Loucy (cell line): ENCODE results near the gene FTO.

Source experiments
- H2AFZ ChIP-seq: fragments of 200-600 bp; sonication (generic); 2 replicates; pipeline ENCODE4 v1.6.0; 2016; ENCODE audit warnings: antibody characterized with exemption, mild to moderate bottlenecking, low read length, moderate library complexity
- H3F3A ChIP-seq: fragments of 200-600 bp; 2 replicates; pipeline ENCODE4 v1.6.0; 2016; ENCODE audit warnings: antibody characterized with exemption, low read depth, mild to moderate bottlenecking
- H3K27me3 ChIP-seq: fragments of 200-600 bp; sonication (generic); 2 replicates; pipeline ENCODE4 v1.6.1; 2014; ENCODE audit warnings: low read length, mild to moderate bottlenecking; ENCODE audit not compliant: insufficient read depth, poor library complexity, severe bottlenecking
- H3K36me3 ChIP-seq: fragments of 200-600 bp; sonication (generic); 2 replicates; pipeline ENCODE4 v1.6.1; 2016; ENCODE audit warnings: low read length; ENCODE audit not compliant: insufficient read depth
- H3K4me1 ChIP-seq: fragments of 200-600 bp; sonication (generic); 2 replicates; pipeline ENCODE4 v1.5.1; 2014; ENCODE audit warnings: low read length, mild to moderate bottlenecking; ENCODE audit not compliant: insufficient read depth, poor library complexity, severe bottlenecking
- H3K4me2 ChIP-seq: fragments of 200-600 bp; sonication (generic); 2 replicates; pipeline ENCODE4 v1.6.0; 2014; ENCODE audit warnings: antibody characterized with exemption, low read length, low read depth, mild to moderate bottlenecking; ENCODE audit not compliant: poor library complexity, severe bottlenecking
- H3K4me3 ChIP-seq: fragments of 200-600 bp; sonication (generic); 2 replicates; pipeline ENCODE4 v1.5.1; 2014; ENCODE audit warnings: low read length, mild to moderate bottlenecking, mixed read lengths; ENCODE audit not compliant: poor library complexity, severe bottlenecking
- H3K79me2 ChIP-seq: fragments of 200-600 bp; sonication (generic); 2 replicates; pipeline ENCODE4 v1.6.1; 2014; ENCODE audit warnings: low read length; ENCODE audit not compliant: insufficient read depth
- H3K9ac ChIP-seq: fragments of 200-600 bp; sonication (generic); 2 replicates; pipeline ENCODE4 v1.6.0; 2014; ENCODE audit warnings: mild to moderate bottlenecking, low read depth, low read length, moderate library complexity; ENCODE audit not compliant: poor library complexity, severe bottlenecking
- H3K9me2 ChIP-seq: fragments of 200-600 bp; sonication (generic); replicated peaks from 2 replicates; pipeline ENCODE4 v1.6.1; 2016; ENCODE audit warnings: low read depth, low read length, mixed read lengths
- H3K9me3 ChIP-seq: fragments of 200-600 bp; sonication (generic); 2 replicates; pipeline ENCODE4 v1.6.1; 2014; ENCODE audit warnings: mild to moderate bottlenecking, antibody characterized with exemption, low read length, low read depth; ENCODE audit not compliant: insufficient read depth
- H4K20me1 ChIP-seq: fragments of 200-600 bp; sonication (generic); 2 replicates; pipeline ENCODE4 v1.6.0; 2014; ENCODE audit warnings: antibody characterized with exemption, low read length, mild to moderate bottlenecking; ENCODE audit not compliant: insufficient read depth, poor library complexity, severe bottlenecking
- CTCF ChIP-seq: fragments of 200-600 bp; sonication (generic); conservative IDR thresholded peaks from 2 replicates; pipeline ENCODE4 v1.5.1; 2014; ENCODE audit warnings: mild to moderate bottlenecking, antibody characterized with exemption, low read length
- EZH2phosphoT487 ChIP-seq: fragments of 200-600 bp; IDR thresholded peaks from 2 replicates; pipeline ENCODE4 v1.6.1; 2018; ENCODE audit warnings: antibody characterized with exemption, mild to moderate bottlenecking, moderate library complexity, borderline replicate concordance

The FTO gene

GRCh38 chr16:53881371-53881770 lies 177.4 kb downstream of the FTO start:
- Histone ChIP-seq H3K4me2 (no peak overlapping the region), H3K36me3 (peaks cover 19% of the 10 kb centered on the region; the same call in 1 of the 2 replicates), H3F3A (no peaks in the 10 kb centered on the region), H3K9me3 (no peaks in the 10 kb centered on the region), H3K4me1 (no peaks in the 10 kb centered on the region), H4K20me1 (no peaks in the 10 kb centered on the region), H3K79me2 (no peaks in the 10 kb centered on the region), H3K9ac (no peak overlapping the region), H3K27me3 (no peaks in the 10 kb centered on the region), H3K4me3 (no peak overlapping the region), H2AFZ (no peak overlapping the region), H3K9me2 (no peaks in the 10 kb centered on the region)
- no peak for TF ChIP-seq EZH2phosphoT487
- TF ChIP-seq CTCF, result no peak

- no peaks in the 10 kb centered on the region for H4K20me1 ChIP-seq
- H3K4me3 ChIP-seq, result no peak overlapping the region
- H3K9me2 ChIP-seq, result no peaks in the 10 kb centered on the region
- H3K4me2 ChIP-seq, result no peak overlapping the region
- no peaks in the 10 kb centered on the region for H3K4me1 ChIP-seq
- TF ChIP-seq EZH2phosphoT487 (no peak), CTCF (peak; percentile 41; the same call in 1 of the 2 replicates)
- no peak overlapping the region for H3K9ac ChIP-seq
- no peaks in the 10 kb centered on the region for H3K9me3 ChIP-seq
- H3K36me3 ChIP-seq, result peaks cover 16% of the 10 kb centered on the region; the same call in 1 of the 2 replicates
- H2AFZ ChIP-seq, result no peak overlapping the region
- H3K27me3 ChIP-seq, result no peaks in the 10 kb centered on the region
- no peaks in the 10 kb centered on the region for H3F3A ChIP-seq
- H3K79me2 ChIP-seq, result no peaks in the 10 kb centered on the region
Measured at GRCh38 chr16:53882310-53882709, 178.4 kb downstream of the FTO start.

- no peaks in the 10 kb centered on the region for H3K9me2 ChIP-seq
- H2AFZ ChIP-seq, result no peak overlapping the region
- H3K79me2 ChIP-seq, result no peaks in the 10 kb centered on the region
Measured at GRCh38 chr16:53884748-53885147, 180.8 kb downstream of the FTO start.

More at GRCh38 chr16:53884748-53885147, 180.8 kb downstream of the FTO start:
- Histone ChIP-seq H3K9me3 (no peaks in the 10 kb centered on the region), H3K36me3 (peaks cover 25% of the 10 kb centered on the region; the same call in 1 of the 2 replicates), H3K4me1 (no peaks in the 10 kb centered on the region), H3K4me2 (no peak overlapping the region), H4K20me1 (no peaks in the 10 kb centered on the region), H3K4me3 (no peak overlapping the region), H3F3A (no peaks in the 10 kb centered on the region), H3K9ac (no peak overlapping the region), H3K27me3 (no peaks in the 10 kb centered on the region)
- TF ChIP-seq CTCF (no peak), EZH2phosphoT487 (no peak)
